Activated naive CD8-positive, alpha-beta T cell treated with anti-CD3 and anti-CD28 coated beads, Interleukin-2, amount 50 U/mL, for 16 hours (primary cell): ENCODE data around the gene CRABP1.

ENCODE experiments used
- DNase-seq: peaks from one replicate; pipeline ENCODE4 v3.0.0-alpha.2; 2020; ENCODE audit warnings: low read depth, low spot score

Gene CRABP1

DNA sequence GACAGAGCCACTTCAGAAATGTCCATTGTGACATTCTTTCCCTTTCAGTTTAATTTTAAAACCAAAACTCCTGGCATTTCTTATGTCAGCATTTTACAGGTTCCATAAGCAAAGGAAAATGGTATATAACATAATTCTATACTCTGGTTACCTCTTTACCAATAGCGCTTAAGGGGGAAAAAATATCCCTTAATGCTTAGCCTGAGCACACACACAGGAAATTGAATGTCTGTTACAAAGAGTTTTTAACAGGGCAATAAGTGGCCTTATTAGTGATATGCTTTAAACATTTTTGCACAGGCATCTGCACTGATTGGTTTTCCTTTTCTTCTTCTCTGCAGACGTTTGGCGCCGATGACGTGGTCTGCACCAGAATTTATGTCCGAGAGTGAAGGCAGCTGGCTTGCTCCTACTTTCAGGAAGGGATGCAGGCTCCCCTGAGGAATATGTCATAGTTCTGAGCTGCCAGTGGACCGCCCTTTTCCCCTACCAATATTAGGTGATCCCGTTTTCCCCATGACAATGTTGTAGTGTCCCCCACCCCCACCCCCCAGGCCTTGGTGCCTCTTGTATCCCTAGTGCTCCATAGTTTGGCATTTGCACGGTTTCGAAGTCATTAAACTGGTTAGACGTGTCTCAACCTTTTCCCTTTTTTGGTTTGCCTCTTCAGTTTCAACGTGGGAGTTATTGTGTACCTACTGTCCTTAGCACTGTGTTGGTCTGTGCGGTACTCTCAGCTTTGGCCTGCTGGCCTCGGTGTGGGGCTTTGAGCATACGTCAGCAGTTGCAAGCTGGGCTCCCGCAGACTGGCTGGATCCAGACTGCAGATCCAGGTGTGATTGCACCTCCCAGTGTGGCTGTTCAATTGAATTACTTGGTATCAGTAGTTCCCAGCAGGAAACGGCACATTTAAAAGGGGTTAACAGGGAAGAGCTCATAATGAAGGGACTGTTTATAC is 7.7 kb downstream of the CRABP1 start:
- DNase-seq, result no peak

DNA sequence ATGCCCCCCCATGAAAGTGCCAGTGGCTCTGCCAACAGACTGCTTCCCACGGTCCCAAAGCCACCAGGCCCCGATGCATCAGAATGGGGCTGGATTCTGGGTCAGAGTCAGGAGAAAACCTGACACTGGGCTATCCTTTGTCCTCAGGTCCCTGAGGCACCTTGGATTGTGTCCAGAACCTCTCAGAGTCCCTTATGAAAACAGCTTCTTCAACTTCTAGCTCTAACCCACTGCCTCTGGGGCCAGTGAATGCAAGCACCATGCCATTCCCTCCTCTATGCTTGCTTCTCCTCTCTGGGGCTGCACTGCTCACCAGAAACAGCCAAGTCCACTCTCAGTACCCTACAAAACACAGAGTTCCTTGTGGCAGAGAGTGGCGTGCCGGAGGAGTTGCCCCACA is 9.9 kb downstream of the CRABP1 start:
- no peak for DNase-seq

GRCh38 chr15:78351539-78351938 is 11.4 kb downstream of the CRABP1 start:
- DNase-seq, result no peak

GRCh38 chr15:78353093-78353492 is 12.9 kb downstream of the CRABP1 start:
- DNase-seq, result no peak

- DNase-seq, result no peak
Measured at GRCh38 chr15:78355177-78355576, 15.0 kb downstream of the CRABP1 start.

- no peak for DNase-seq
Measured at GRCh38 chr15:78358102-78358870, 18.1 kb downstream of the CRABP1 start.

- DNase-seq, result no peak
Measured at GRCh38 chr15:78359041-78359808, 19.1 kb downstream of the CRABP1 start.

DNA sequence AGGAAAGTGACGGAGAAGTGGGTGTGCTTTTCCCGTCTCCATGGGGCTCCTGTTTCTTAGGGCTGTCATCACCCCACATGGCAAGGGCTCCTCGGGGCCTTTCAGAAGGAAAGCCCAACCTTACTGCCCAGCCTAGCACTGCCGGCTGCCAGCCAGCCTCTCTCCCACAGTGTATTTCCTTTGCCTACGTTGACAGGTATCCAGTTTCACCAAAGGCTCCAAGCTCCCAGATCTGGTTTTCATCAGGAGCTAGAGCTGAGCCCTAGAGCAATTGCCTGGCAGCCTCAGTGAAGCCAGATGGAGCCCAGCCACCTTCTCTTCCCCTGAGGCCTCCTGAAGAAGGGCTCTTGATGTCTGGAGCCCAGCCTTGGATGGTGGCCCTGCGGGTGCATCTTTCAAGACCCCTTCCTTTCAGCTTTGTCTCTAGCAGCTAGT is 20.2 kb downstream of the CRABP1 start:
- DNase-seq, result no peak

- no peak for DNase-seq
Measured at GRCh38 chr15:78360958-78361718, 21.0 kb downstream of the CRABP1 start.

DNA sequence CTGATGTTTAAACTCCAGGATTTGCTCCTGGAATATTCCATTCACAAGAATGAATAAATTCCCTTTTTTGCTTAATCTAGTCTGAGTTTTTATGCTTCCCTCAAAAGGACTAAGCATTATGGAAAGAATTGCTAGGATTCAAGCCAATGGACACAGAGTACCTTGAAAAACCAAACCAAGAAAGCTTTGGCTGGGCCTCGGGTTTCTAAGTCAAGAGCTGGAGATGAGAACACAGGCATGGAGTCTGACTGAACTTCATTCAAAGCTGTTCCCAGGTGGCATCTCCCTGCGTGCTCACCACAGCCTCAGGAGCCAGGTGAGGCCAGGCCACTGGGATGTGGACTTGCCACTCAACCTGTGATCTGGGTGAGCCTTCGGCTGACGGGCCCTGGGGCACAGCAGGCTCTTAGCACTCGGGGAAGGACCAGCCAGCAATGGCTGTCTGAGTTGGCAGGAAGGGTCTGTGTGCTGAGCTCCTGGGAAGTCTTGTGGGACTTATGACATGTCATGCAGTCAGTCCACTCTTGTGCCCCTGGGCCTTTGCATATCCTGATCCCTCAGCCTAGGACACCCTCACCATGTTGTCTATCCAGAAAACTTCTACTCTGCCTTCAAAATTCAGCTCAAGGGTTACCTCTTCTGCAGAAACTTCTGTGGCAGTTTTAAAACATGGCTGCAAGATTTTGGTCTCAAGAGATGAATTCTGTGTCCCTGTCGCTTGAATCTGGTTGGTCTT is 21.8 kb downstream of the CRABP1 start:
- no peak for DNase-seq

GRCh38 chr15:78362716-78363380 is 22.7 kb downstream of the CRABP1 start:
- DNase-seq, result no peak

- DNase-seq, result no peak
Measured at GRCh38 chr15:78363381-78363734, 23.2 kb downstream of the CRABP1 start.

DNA sequence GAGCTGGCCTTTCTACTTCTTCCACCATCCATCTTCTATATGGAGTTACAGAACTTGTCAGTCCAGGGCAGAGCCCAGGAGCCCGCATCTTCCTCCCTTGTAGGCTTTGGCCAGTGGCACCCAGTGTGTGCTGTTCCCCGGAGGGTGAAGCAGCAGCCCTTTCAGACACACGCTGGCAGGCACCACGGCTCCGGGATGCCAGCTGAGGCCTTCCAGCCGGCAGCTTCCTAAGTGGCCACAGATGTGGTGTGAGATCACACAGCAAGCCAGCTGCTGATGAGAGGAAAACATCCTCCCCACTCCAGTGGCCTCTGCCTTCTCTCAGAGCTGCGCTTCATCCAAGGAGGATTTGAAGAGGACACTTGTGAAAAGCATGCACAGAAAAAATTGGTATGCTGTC is 24.1 kb downstream of the CRABP1 start:
- no peak for DNase-seq

DNA sequence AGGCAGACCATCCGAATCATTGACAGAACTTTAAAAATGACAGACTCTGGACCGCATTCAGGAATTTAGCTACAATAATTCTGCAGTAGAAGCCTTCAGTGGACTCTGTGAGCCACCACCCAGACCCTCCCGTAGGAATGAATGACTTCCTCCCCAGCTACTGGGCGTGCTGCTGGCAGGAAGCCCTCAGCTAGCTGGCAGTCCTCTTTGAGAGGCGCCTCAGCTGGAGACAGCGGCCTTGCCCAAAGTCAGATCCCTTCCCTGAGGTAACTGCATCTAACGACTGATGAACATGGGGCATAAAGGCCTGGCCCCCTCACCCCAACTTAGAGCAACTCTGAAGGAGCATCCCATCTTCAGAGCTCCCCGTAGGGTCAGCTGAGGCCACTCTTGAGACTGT is 25.8 kb downstream of the CRABP1 start:
- DNase-seq, result no peak

GRCh38 chr15:78366342-78366741 is 26.2 kb downstream of the CRABP1 start:
- no peak for DNase-seq

DNA sequence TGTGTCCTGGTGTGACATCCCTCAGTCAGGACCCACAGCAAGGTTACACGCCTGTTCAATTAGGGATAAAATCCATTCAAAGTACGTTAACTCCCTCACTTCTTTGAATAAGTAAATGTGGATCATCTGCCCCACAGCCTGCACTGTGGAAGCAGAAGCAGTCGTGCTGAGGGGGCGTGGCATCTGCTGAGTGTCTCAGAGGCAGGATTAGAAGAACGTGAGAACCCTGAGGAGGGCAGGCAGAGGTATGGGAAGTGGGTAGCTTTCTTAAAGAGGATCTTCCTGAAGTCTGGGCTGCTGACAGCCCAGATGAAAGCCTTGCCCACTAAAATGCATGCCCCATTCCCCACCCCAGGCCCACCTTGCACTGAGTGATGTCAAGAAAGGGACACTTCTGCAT is 28.5 kb downstream of the CRABP1 start:
- DNase-seq, result no peak

DNA sequence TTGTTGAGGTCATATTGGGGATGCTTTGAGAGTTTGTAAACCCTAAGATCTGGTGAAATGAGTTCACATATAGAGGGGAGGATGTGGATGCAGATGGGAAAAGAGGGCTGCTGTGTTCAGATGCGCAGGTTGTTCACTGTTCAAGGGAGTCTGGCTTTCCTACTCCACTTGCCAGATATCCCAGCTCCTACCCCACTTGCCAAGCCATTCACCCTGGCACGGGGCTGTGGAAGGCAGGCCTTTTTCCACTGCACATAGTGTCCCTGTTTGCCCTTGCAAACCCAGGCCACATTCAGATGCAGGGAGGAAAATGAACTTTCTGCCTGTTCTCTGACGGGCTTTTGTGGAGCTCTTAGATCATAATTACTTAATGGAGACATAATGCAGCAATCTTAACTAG is 29.0 kb downstream of the CRABP1 start:
- DNase-seq, result no peak

GRCh38 chr15:78370013-78370412 is 29.9 kb downstream of the CRABP1 start:
- no peak for DNase-seq

- DNase-seq, result no peak
Measured at GRCh38 chr15:78372880-78373279, 32.7 kb downstream of the CRABP1 start.
